HepG2 (cell line): Measurements from ENCODE around the gene MAP3K2.

Experiments used
- ADNP ChIP-seq: sonication (generic); formaldehyde crosslinking; IDR thresholded peaks from 2 replicates; pipeline ENCODE4 v1.4.0; 2020; ENCODE audit warnings: missing genetic modification reagents
- AFF4 ChIP-seq: sonication (generic); formaldehyde crosslinking; IDR thresholded peaks from 2 replicates; pipeline ENCODE4 v1.4.0; 2020; ENCODE audit warnings: missing genetic modification reagents
- EZH2 ChIP-seq: conservative IDR thresholded peaks from 2 replicates; pipeline ENCODE4 v1.6.1; 2012; ENCODE audit warnings: mild to moderate bottlenecking, low read depth, low read length, moderate library complexity
- FOXJ3 ChIP-seq: sonication (generic); formaldehyde crosslinking; IDR thresholded peaks from 2 replicates; pipeline ENCODE4 v1.4.0; 2020; ENCODE audit warnings: missing genetic modification reagents, mild to moderate bottlenecking, borderline replicate concordance
- NCOR1 ChIP-seq: fragments of 200-600 bp; sonication (generic); IDR thresholded peaks from 2 replicates; pipeline ENCODE4 v1.7.0; 2017; ENCODE audit warnings: antibody characterized with exemption, low read length, borderline replicate concordance
- SOX13 ChIP-seq, 3 experiments: fragments of 450-650 bp in 1 of 3; sonication (generic) in 1 of 3; formaldehyde crosslinking in 1 of 3; IDR thresholded peaks in 2 of 3; conservative IDR thresholded peaks in 1 of 3; 2 replicates each; pipeline versions ENCODE4 v1.5.0 to v1.6.1; 2016 to 2020; ENCODE audit warnings: antibody characterized with exemption in 1 of 3, mild to moderate bottlenecking in 1 of 3, missing compliant biosample characterization in 1 of 3, missing genetic modification reagents in 1 of 3, moderate library complexity in 1 of 3
- SP1 ChIP-seq, 2 experiments: fragments of 450-650 bp in 1 of 2; sonication (generic) in 1 of 2; formaldehyde crosslinking in 1 of 2; IDR thresholded peaks; 2 replicates each; pipeline versions ENCODE4 v1.4.0 to v1.6.1; 2016 to 2020; ENCODE audit warnings: missing genetic modification reagents in 1 of 2
- USF2 ChIP-seq, 2 experiments: sonication (generic) in 1 of 2; formaldehyde crosslinking in 1 of 2; IDR thresholded peaks; 2 replicates each; pipeline versions ENCODE4 v1.5.1 to v1.6.1; 2011 to 2020; ENCODE audit warnings: borderline replicate concordance in 1 of 2, low read depth in 1 of 2, low read length in 1 of 2, mild to moderate bottlenecking in 1 of 2, missing genetic modification reagents in 1 of 2, moderate library complexity in 1 of 2
- YY1 ChIP-seq: IDR thresholded peaks from 2 replicates; pipeline ENCODE4 v1.6.1; 2011; ENCODE audit warnings: low read length, low read depth, moderate library complexity, mild to moderate bottlenecking; ENCODE audit not compliant: insufficient read depth, insufficient replicate concordance
- ZNF10 ChIP-seq: sonication (generic); formaldehyde crosslinking; IDR thresholded peaks from 2 replicates; pipeline ENCODE4 v1.4.0; 2020; ENCODE audit warnings: mild to moderate bottlenecking, low read depth, missing genetic modification reagents, borderline replicate concordance
- ZNF256 ChIP-seq: sonication (generic); formaldehyde crosslinking; conservative IDR thresholded peaks from 2 replicates; pipeline ENCODE4 v1.4.0; 2020; ENCODE audit warnings: missing genetic modification reagents
- ZNF777 ChIP-seq: sonication (generic); formaldehyde crosslinking; IDR thresholded peaks from 2 replicates; pipeline ENCODE4 v1.4.0; 2020; ENCODE audit warnings: missing genetic modification reagents
- ZSCAN29 ChIP-seq: sonication (generic); formaldehyde crosslinking; conservative IDR thresholded peaks from 2 replicates; pipeline ENCODE4 v1.4.0; 2020; ENCODE audit warnings: mild to moderate bottlenecking, missing genetic modification reagents

- TF ChIP-seq EZH2 (no peak), ZNF10 (CRISPR knock-in tag) (no peak), ADNP (CRISPR knock-in tag) (no peak), ZNF256 (CRISPR knock-in tag) (no peak), SP1 (IDR thresholded peaks at IDR 0.05) (no peak), SP1 (CRISPR knock-in tag; IDR thresholded peaks at IDR 0.05) (no peak), NCOR1 (no peak), ZNF777 (CRISPR knock-in tag) (no peak), USF2 (IDR thresholded peaks at IDR 0.05; ENCODE audit: low read depth, low read length) (no peak), USF2 (CRISPR knock-in tag; IDR thresholded peaks at IDR 0.05; ENCODE audit: borderline replicate concordance) (no peak), FOXJ3 (CRISPR knock-in tag) (no peak), ZSCAN29 (no peak), AFF4 (CRISPR knock-in tag) (no peak), SOX13 (IDR thresholded peaks at IDR 0.05) (no peak), SOX13 (CRISPR knock-in tag; conservative IDR thresholded peaks at IDR 0.05 in 1 of 2, IDR thresholded peaks at IDR 0.05 in 1 of 2) (no peak), YY1 (no peak)
Observed at GRCh38 chr2:127423478-127423843, 35.7 kb upstream of the MAP3K2 start.
